NCI-H1092 (cell line): ENCODE measurements around the gene LGALS9B.
"Not testable (repeated sequence)": the region's sequence is repeated elsewhere in the genome, so short reads cannot be mapped to it uniquely, and the experiment has no call there.

Experiments used
- DNase-seq: peaks from one replicate; lab custom pipeline; 2025; lab: John Stamatoyannopoulos, UW

The LGALS9B gene

GRCh38 chr17:20416381-20416911, 50.9 kb downstream of the LGALS9B start:
- DNase-seq = not testable (repeated sequence)

- DNase-seq = not testable (repeated sequence)
Observed at GRCh38 chr17:20415479-20415878, 51.9 kb downstream of the LGALS9B start.

DNA sequence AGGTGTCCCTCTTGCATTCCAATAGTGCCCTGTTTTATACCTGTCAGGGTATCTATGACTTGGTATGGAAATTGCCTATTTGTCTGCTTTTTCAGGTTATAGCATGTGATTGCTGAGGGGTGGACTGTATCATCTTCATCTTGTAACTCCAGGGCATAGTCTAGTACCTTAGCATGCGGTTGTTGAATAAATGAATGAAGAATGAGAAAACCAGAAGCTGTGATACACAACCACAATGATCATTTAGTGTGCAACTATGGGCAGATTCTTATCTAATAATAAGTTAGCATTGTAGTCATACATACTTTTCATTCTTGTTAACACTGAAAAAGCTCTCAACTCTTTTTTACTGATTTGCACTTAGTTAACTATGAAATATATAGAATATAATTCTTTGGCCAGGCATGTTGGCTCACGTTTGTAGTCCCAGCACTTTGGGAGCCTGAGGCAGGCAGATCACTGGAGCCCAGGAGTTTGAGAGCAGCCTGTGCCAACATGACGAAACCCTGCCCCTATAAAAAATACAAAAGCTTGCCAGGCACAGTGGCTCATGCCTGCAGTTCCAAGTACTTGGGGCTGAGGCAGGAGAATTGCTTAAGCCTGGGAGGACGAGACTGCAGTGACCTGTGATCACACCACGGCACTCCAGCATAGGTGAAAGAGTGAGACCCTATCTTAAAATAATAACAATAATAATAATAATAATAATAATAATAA, 65.9 kb downstream of the LGALS9B start:
- not testable (repeated sequence) for DNase-seq

DNA sequence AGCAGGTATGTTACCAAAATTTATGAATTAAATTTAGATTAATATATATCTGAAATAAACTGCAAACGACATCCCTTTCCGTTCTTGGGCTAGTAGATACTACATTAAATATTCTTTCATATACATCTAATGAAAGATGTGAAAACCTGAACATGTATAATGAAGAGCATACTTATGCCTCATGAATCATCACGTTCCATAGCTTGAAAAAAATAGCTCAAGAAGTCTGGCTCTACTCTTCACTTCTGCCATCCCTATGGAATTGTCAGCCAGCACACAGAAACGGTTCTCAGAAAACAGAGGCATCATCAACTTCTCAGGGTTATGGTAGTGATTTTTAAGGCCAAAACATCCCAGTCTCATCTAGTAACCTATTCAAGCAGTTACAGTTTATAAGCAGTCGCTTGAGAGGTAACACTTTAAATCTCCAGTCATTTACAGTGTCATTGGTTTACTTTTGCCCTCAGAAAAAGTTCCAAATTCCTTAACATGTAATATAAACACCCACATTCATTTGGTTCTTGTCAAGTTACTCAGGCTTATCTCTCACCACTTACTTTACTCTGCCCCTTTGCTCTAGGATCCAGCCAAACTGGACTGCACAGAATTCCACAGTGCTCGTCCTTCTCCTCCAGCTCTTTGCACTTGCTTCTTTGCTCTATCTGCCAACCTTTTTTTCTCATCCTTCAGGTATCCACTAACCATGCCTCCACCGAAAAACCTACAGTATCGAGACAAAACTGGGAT, 66.6 kb downstream of the LGALS9B start:
- not testable (repeated sequence) for DNase-seq
